HepG2 (cell line): ENCODE measurements around the gene FBXL7. TPM values are rescaled to one million over a fixed set of nuclear protein-coding genes. Genes with fewer than 3 reads are reported as not detected.

Experiments
- ATAC-seq: fragments of 200-7000 bp; cut with Tn5 transposase; 3 replicates; pipeline ENCODE4 v1.9.1; 2020; ENCODE audit warnings: mild to moderate bottlenecking, moderate library complexity
- BruUV-seq: library from RNA; stranded (reverse); fragments of 400-500 nt; replicated peaks from 2 replicates; lab custom pipeline; 2021; lab: Mats Ljungman, UMichigan
- CTCF ChIA-PET: fragments of 300-600 bp; formaldehyde crosslinking; extraction: SDS; loops from one replicate; lab custom pipeline; 2021; ENCODE audit warnings: low total read pairs, inconsistent platforms, low intra/inter-chr PET ratio; lab: Yijun Ruan, JAX
- POLR2A ChIA-PET: fragments of 350-600 bp; sonication (Branson Sonifier 250); formaldehyde crosslinking; loops from one replicate; lab custom pipeline; 2020; ENCODE audit warnings: antibody characterized with exemption, inconsistent platforms; lab: Yijun Ruan, JAX
- DNase-seq: peaks from one replicate; pipeline ENCODE4 v3.0.0-alpha.2; 2015; ENCODE audit warnings: low spot score
- FAIRE-seq: peaks from 3 replicates; lab custom pipeline; 2011; peaks lifted over from hg19 to GRCh38; lab: Jason Lieb, UNC
- H2AFZ ChIP-seq: one replicate; pipeline ENCODE4 v1.6.1; 2011; ENCODE audit warnings: low read length, inconsistent platforms
- H3K27ac ChIP-seq: fragments of 300-600 bp; 3 replicates; pipeline ENCODE4 v1.8.0; 2011; ENCODE audit warnings: mixed run types, mild to moderate bottlenecking, mixed read lengths, low read length, inconsistent platforms; ENCODE audit not compliant: insufficient read depth; ENCODE audit errors: extremely low read length
- H3K27me3 ChIP-seq, 2 experiments: fragments of 200-600 bp in 1 of 2; 2 replicates in 1 of 2; 3 replicates in 1 of 2; pipeline versions ENCODE4 v1.6.0 to v1.8.0; 2011; ENCODE audit warnings: low read length in 2 of 2, mild to moderate bottlenecking in 2 of 2, moderate library complexity in 2 of 2, inconsistent platforms in 1 of 2; ENCODE audit not compliant: insufficient read depth in 2 of 2, control insufficient read depth in 1 of 2
- H3K36me3 ChIP-seq, 2 experiments: fragments of 200-600 bp in 1 of 2; replicated peaks in 1 of 2; 2 replicates in 1 of 2; 3 replicates in 1 of 2; pipeline versions ENCODE4 v1.5.1 to v1.8.0; 2011; ENCODE audit warnings: low read length in 2 of 2, inconsistent platforms in 1 of 2; ENCODE audit not compliant: insufficient read depth in 2 of 2, control insufficient read depth in 1 of 2
- H3K4me1 ChIP-seq: 2 replicates; pipeline ENCODE4 v1.5.1; 2012; ENCODE audit warnings: low read length, inconsistent platforms; ENCODE audit not compliant: insufficient read depth
- H3K4me2 ChIP-seq: 2 replicates; pipeline ENCODE4 v1.6.0; 2011; ENCODE audit warnings: low read depth, low read length, inconsistent platforms
- H3K4me3 ChIP-seq, 3 experiments: fragments of 200-600 bp in 1 of 3; sonication (generic), shearing (Covaris generic) in 1 of 3; replicated peaks in 1 of 3; 2 replicates each; pipeline ENCODE4 v1.5.1; 2011 to 2016; ENCODE audit warnings: low read length in 3 of 3, inconsistent platforms in 2 of 3, low read depth in 2 of 3, mild to moderate bottlenecking in 2 of 3, control low read depth in 1 of 3, mixed read lengths in 1 of 3; ENCODE audit not compliant: insufficient read depth in 1 of 3
- H3K79me2 ChIP-seq: one replicate; pipeline ENCODE4 v1.6.1; 2011; ENCODE audit warnings: low read length, inconsistent platforms; ENCODE audit not compliant: insufficient read depth
- H3K9ac ChIP-seq: 2 replicates; pipeline ENCODE4 v1.6.0; 2011; ENCODE audit warnings: mild to moderate bottlenecking, low read depth, low read length, inconsistent platforms; ENCODE audit not compliant: insufficient read depth
- H3K9me3 ChIP-seq: 2 replicates; pipeline ENCODE4 v1.5.1; 2012; ENCODE audit warnings: mild to moderate bottlenecking, low read length
- H4K20me1 ChIP-seq: 2 replicates; pipeline ENCODE4 v1.6.0; 2011; ENCODE audit warnings: inconsistent platforms, mild to moderate bottlenecking, low read length, moderate library complexity; ENCODE audit not compliant: insufficient read depth
- ATF3 ChIP-seq: sonication (generic); formaldehyde crosslinking; IDR thresholded peaks from 2 replicates; pipeline ENCODE4 v1.4.0; 2020; ENCODE audit warnings: missing genetic modification reagents
- DMAP1 ChIP-seq: IDR thresholded peaks from 2 replicates; pipeline ENCODE4 v1.6.1; 2016
- GPN1 ChIP-seq: sonication (generic); formaldehyde crosslinking; IDR thresholded peaks from 2 replicates; pipeline ENCODE4 v1.5.1; 2020; ENCODE audit warnings: missing genetic modification reagents, borderline replicate concordance
- IRF9 ChIP-seq: sonication (generic); formaldehyde crosslinking; IDR thresholded peaks from 2 replicates; pipeline ENCODE4 v1.8.0; 2022; ENCODE audit warnings: missing genetic modification reagents, mild to moderate bottlenecking, borderline replicate concordance
- KLF11 ChIP-seq: IDR thresholded peaks from 2 replicates; pipeline ENCODE4 v1.6.1; 2016; ENCODE audit warnings: missing compliant biosample characterization
- PAWR ChIP-seq: sonication (generic); formaldehyde crosslinking; IDR thresholded peaks from 2 replicates; pipeline ENCODE4 v1.4.0; 2020; ENCODE audit warnings: missing genetic modification reagents, mild to moderate bottlenecking, borderline replicate concordance
- PITX1 ChIP-seq: sonication (generic); formaldehyde crosslinking; IDR thresholded peaks from 2 replicates; pipeline ENCODE4 v1.5.1; 2020; ENCODE audit warnings: mild to moderate bottlenecking, missing genetic modification reagents
- POLR2G ChIP-seq: fragments of 200-400 bp; formaldehyde crosslinking; IDR thresholded peaks from 2 replicates; pipeline ENCODE4 v1.6.1; 2018; ENCODE audit warnings: mild to moderate bottlenecking, low read depth, low read length, moderate library complexity
- PRMT3 ChIP-seq: sonication (generic); formaldehyde crosslinking; IDR thresholded peaks from 2 replicates; pipeline ENCODE4 v1.8.1; 2022; ENCODE audit warnings: low read depth, mild to moderate bottlenecking, moderate library complexity, missing genetic modification reagents, borderline replicate concordance
- RARA ChIP-seq: IDR thresholded peaks from 2 replicates; pipeline ENCODE4 v1.6.1; 2016; ENCODE audit warnings: missing genetic modification reagents, missing compliant biosample characterization
- ZFYVE20 ChIP-seq: sonication (generic); formaldehyde crosslinking; IDR thresholded peaks from 2 replicates; pipeline ENCODE4 v1.8.0; 2023; ENCODE audit warnings: low read depth, mild to moderate bottlenecking, moderate library complexity, missing genetic modification reagents, borderline replicate concordance
- ZNF407 ChIP-seq: sonication (generic); formaldehyde crosslinking; IDR thresholded peaks from one replicate; pipeline ENCODE4 v1.5.1; 2020; ENCODE audit warnings: mild to moderate bottlenecking, missing genetic modification reagents; ENCODE audit errors: not compliant biosample characterization
- ZSCAN29 ChIP-seq: sonication (generic); formaldehyde crosslinking; conservative IDR thresholded peaks from 2 replicates; pipeline ENCODE4 v1.4.0; 2020; ENCODE audit warnings: mild to moderate bottlenecking, missing genetic modification reagents
- ZZZ3 ChIP-seq: sonication (generic); formaldehyde crosslinking; IDR thresholded peaks from 2 replicates; pipeline ENCODE4 v1.4.0; 2020; ENCODE audit warnings: missing genetic modification reagents, mild to moderate bottlenecking, borderline replicate concordance
- WGBS: methylation state at CpG from one replicate; pipeline ENCODE4 v1.1.6; 2017; ENCODE audit warnings: low lambda C conversion rate; 5-methylcytosine and 5-hydroxymethylcytosine counted together
- in situ Hi-C: cut with HindIII; loops from 2 replicates; pipeline ENCODE4 v1.10.0; 2017; ENCODE audit warnings: low pct_unique_long_range_greater_than_20kb; ENCODE audit not compliant: extremely low pct_ligation_motif_present
- intact Hi-C: fragments of 100-400 bp; cut with micrococcal nuclease; formaldehyde crosslinking; loops from one replicate; pipeline ENCODE4 v1.10.0; 2022; ENCODE audit not compliant: unreplicated experiment
- polyA plus RNA-seq, 8 experiments: library from polyadenylated mRNA; depleted of rRNA in 3 of 8; stranded (reverse) in 7 of 8; unstranded in 1 of 8; fragments of >200 nt; fragmentation: Illumina TruSeq in 4 of 8; extraction: Trizol in 4 of 8; gene quantifications; 2 replicates each; pipeline versions ENCODE4 v1.2.1 to v1.2.3, GENCODE V29; 2011 to 2016; ENCODE audit warnings: low read depth in 4 of 8, missing spikeins in 1 of 8, mixed read lengths in 1 of 8; ENCODE audit not compliant: insufficient read depth in 1 of 8
- total RNA-seq, 5 experiments: library from RNA; depleted of rRNA; stranded (reverse); fragments of >200 nt; fragmentation: Illumina TruSeq; extraction: Trizol; gene quantifications; 2 replicates each; pipeline ENCODE4 v1.2.3, GENCODE V29; 2016; ENCODE audit warnings: low read depth in 1 of 5

FBXL7 gene
- total and polyA plus RNA-seq, 2 of the 13 experiments (the other 11 are each of a cell fraction or from before 2014, with no cell fraction given): 0.07 TPM; not detected in 1

GRCh38 chr5:15609076-15609725 is 109.2 kb downstream of the FBXL7 start (continued):
- TF ChIP-seq PAWR (CRISPR knock-in tag) (no peak), RARA (CRISPR knock-in tag) (no peak), ZZZ3 (CRISPR knock-in tag) (no peak), DMAP1 (CRISPR knock-in tag) (no peak), ZSCAN29 (CRISPR knock-in tag) (no peak), IRF9 (CRISPR knock-in tag) (no peak)
- TF ChIP-seq, all 625 proteins: peak for 0

- Histone ChIP-seq H3K9ac (no peak overlapping the region), H3K79me2 (no peaks in the 10 kb centered on the region), H3K27ac (no peak overlapping the region), H3K4me1 (no peaks in the 10 kb centered on the region), H3K9me3 (peaks cover 5% of the 10 kb centered on the region; the same call in 1 of the 2 replicates), H4K20me1 (no peaks in the 10 kb centered on the region), H3K27me3 (no peaks in the 10 kb centered on the region), H3K36me3 (no peaks in the 10 kb centered on the region), H3K4me3 (no peak overlapping the region), H2AFZ (no peak overlapping the region), H3K4me2 (no peak overlapping the region)
- WGBS: 0% methylated on average over 2 of the region's 2 CpGs
- BruUV-seq: no TSS peak
- FAIRE-seq (no peak), DNase-seq (no peak), ATAC-seq (no peak)
- CTCF ChIA-PET: no interaction called here
- POLR2A ChIA-PET: no interaction called here
- in situ Hi-C loops: no loop called here
- intact Hi-C loops: no loop called here
- TF ChIP-seq ZFYVE20 (CRISPR knock-in tag) (no peak), POLR2G (no peak), GPN1 (CRISPR knock-in tag) (no peak), KLF11 (CRISPR knock-in tag) (no peak), PITX1 (CRISPR knock-in tag) (no peak), PRMT3 (no peak), ATF3 (CRISPR knock-in tag) (no peak), ZNF407 (CRISPR knock-in tag) (no peak)
These were observed 110.2 kb downstream of the FBXL7 start for GRCh38 chr5:15610216-15610615.
